ENCODE data around the gene NR2F2.
"Not testable (repeated sequence)": the region's sequence is repeated elsewhere in the genome, so short reads cannot be mapped to it uniquely, and the experiment has no call there.

NR2F2 gene

DNA sequence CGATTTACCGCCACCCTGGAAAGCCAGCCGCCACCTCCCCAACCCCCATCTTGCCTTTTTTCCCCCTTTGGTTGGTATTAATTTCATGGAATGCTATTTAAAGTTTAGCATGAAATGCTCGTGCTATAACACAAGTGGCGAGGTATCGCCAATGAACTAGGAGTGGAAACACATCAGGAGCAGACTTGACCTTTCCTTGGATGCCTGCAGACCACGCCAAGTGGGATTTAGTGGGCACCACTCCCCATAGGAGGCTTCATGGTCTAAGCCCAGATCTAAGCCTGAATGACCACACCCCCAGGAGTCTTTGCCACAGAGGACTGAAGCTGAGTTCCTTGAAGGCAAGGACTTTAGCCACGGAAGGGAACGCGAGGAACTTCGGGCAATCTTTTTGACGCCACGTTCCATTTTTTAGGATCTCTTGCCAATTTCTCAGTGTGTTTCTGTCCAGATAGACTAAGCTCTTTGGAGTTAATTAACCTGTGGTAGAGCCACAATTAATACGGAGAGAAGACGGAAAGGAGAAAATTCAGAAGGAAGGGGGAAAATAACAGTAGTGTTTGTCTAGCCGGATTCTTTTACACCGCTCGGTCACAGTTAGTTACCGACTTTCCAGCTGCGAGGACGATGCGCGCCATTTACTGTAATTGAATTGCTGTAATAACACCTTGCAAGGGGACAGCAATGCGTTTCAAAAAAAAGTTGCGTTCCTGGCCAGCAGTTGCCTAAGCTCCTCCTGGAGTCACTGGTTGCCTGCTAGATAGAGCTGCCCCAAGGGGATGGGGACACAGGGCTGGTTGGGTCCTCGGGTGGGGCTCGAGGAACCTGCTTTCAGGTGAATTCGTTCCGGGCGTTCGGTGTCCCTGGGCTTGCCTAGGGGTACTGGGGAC lies 37.1 kb downstream of the NR2F2 start:
- no peak for DNase-seq (ENCODE audit: low spot score)

DNA sequence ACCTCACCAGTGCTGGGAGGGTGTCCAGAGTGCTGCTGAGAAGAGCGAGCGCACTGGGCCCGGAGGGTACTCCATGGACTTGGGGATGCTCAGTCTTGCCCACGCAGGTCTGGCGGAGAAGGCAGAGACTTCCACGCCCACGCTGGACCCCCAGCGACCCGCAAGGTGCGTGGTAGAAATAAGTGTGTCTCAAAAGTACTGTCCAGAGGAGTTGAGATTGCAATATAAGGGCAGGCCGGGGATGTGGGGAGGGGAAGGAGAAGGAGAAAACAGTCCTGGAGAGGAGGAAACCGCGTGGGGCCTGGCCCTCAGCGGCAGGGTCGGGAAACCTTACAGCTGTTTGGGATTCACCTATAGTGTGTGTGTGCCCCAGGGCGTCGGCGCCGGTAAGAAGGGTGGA lies 38.9 kb downstream of the NR2F2 start:
- no peak for DNase-seq (ENCODE audit: low spot score)

- no peak for DNase-seq (ENCODE audit: low spot score)
These were observed 39.5 kb downstream of the NR2F2 start for GRCh38 chr15:96369825-96370621.

DNA sequence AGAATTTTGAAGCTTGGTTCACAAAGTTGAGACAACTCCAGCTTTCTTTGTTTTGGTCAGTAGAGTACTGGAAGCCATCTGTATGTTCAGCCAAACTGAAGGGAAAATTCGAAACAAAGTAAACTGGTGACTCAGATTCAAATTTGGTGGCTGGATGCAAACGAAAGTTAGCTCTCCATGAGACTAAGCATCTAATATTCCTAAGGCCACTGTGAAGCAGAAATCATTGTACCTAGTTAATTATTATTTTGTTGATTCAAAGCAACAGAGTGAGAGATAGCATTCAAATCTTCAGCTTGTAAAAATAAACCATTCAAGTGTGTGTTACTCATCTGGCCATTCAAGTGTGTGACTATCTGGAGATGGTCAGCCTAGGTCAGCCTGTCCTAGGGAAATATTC lies 42.1 kb downstream of the NR2F2 start:
- DNase-seq (ENCODE audit: low spot score) = no peak

DNA sequence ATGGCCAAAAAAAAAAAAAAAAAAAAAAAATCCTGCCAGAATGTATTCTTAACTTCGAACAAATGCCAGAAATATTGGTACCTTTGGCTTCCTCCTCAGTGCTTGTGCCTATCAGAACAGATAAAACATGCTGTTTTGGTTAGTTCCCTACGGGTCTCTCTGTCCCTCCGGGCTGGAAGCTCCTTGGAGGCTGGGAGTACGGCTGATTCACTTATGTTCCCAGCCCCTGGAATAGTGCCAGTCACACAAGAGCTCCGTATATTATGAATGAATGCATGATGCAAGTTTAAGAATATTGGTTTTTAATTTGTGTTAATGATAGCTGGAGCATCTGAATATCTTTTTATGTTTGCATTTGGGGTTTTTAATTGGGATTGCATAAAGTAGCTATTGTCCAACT lies 44.0 kb downstream of the NR2F2 start:
- DNase-seq (ENCODE audit: low spot score) = no peak

GRCh38 chr15:96379592-96379991 lies 49.1 kb downstream of the NR2F2 start:
- DNase-seq (ENCODE audit: low spot score) = not testable (repeated sequence)

GRCh38 chr15:96381463-96381862 lies 51.0 kb downstream of the NR2F2 start:
- DNase-seq (ENCODE audit: low spot score) = no peak

GRCh38 chr15:96385195-96385594 lies 54.7 kb downstream of the NR2F2 start:
- DNase-seq (ENCODE audit: low spot score) = no peak

GRCh38 chr15:96388673-96389072 lies 58.2 kb downstream of the NR2F2 start:
- DNase-seq (ENCODE audit: low spot score) = no peak

Measured in D341Med (cell line).